Left kidney (tissue), 2 donors: ENCODE data around the gene SNAPC5. TPM values are rescaled to one million over a fixed set of nuclear protein-coding genes. Genes with fewer than 3 reads are reported as not detected.
"Not testable (repeated sequence)": the region's sequence is repeated elsewhere in the genome, so short reads cannot be mapped to it uniquely, and the experiment has no call there.

Experiments used
- DNase-seq: peaks from one replicate; pipeline ENCODE4 v3.0.0-alpha.2; 2013
- polyA plus RNA-seq: library from polyadenylated mRNA; unstranded; fragments of 120-200 nt; gene quantifications from one replicate; pipeline ENCODE4 v1.2.1, GENCODE V29; 2013; ENCODE audit not compliant: insufficient read length

The SNAPC5 gene
- polyA plus RNA-seq, 1 donor = 39.4 TPM

- not testable (repeated sequence) for DNase-seq
Observed at GRCh38 chr15:66461294-66461693, 36.3 kb downstream of the SNAPC5 start.

GRCh38 chr15:66459818-66460615 lies 37.5 kb downstream of the SNAPC5 start:
- no peak for DNase-seq

DNA sequence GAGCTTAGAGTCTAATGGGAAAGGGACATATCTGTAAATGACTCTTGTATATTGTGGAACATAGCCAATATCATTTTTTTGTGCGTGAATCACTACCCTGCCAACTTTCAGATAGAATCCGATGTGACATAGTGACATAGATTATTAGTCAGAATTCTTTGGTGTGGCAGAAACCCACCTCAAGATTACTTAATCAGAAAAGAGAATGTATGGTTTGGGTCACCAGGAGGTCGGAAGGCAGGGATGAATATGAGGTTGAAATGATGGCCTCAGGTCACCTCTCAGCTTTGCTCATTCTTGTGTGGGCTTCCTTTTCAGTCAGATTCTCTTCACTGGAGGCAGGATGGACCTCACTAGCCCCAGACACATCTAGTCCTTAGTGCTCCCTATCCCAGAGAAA lies 41.4 kb downstream of the SNAPC5 start:
- no peak for DNase-seq

GRCh38 chr15:66454143-66454542 lies 43.4 kb downstream of the SNAPC5 start:
- no peak for DNase-seq

GRCh38 chr15:66452971-66453580 lies 44.5 kb downstream of the SNAPC5 start:
- no peak for DNase-seq

- DNase-seq = no peak
Observed at GRCh38 chr15:66452420-66452819, 45.1 kb downstream of the SNAPC5 start.

Other genes with a start within 250 kb of the SNAPC5 start
- 3.9 TPM for gene MEGF11, start 244.0 kb downstream of the SNAPC5 start, polyA plus RNA-seq
- gene DIS3L, start 204.2 kb downstream of the SNAPC5 start, polyA plus RNA-seq = 52.0 TPM
- 21.0 TPM for gene TIPIN, start 141.1 kb downstream of the SNAPC5 start, polyA plus RNA-seq
- gene MAP2K1, start 110.8 kb downstream of the SNAPC5 start, polyA plus RNA-seq = 52.0 TPM
- 3,332 TPM for gene RPL4, start 7.1 kb upstream of the SNAPC5 start, polyA plus RNA-seq
- gene ZWILCH, start 7.6 kb upstream of the SNAPC5 start, polyA plus RNA-seq = 34.2 TPM
- 0.42 TPM for gene LCTL, start 68.2 kb upstream of the SNAPC5 start, polyA plus RNA-seq
- 25.4 TPM for gene SMAD6, start 204.5 kb upstream of the SNAPC5 start, polyA plus RNA-seq